GM19035 (cell line): Measurements from ENCODE around the gene FOXD4L3.
"Not testable (repeated sequence)": the region's sequence is repeated elsewhere in the genome, so short reads cannot be mapped to it uniquely, and the experiment has no call there.

ENCODE experiments used
- ATAC-seq: cut with Tn5 transposase; IDR thresholded peaks from one replicate; pipeline ENCODE4 v1.9.1; 2021; ENCODE audit not compliant: unreplicated experiment

The FOXD4L3 gene

DNA sequence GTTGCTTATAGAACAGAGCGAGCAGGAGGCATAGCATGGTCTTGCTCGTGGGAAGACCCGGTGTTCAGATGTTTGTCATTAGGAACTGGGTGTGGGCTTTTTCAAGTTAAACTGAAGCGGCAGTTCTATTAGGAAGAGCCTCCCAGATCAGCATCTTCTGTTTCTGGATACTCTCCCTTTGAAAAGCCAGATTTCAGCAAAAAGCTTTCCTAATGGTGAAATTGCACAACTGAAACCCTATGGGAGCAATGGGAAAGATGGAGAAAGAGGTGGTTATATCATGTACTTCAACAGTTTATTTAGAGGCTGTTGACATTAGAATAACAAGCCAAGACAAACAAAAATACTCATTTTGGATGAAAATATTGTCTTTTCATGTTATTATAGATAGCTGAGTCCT lies 41.3 kb downstream of the FOXD4L3 start:
- ATAC-seq = not testable (repeated sequence)

DNA sequence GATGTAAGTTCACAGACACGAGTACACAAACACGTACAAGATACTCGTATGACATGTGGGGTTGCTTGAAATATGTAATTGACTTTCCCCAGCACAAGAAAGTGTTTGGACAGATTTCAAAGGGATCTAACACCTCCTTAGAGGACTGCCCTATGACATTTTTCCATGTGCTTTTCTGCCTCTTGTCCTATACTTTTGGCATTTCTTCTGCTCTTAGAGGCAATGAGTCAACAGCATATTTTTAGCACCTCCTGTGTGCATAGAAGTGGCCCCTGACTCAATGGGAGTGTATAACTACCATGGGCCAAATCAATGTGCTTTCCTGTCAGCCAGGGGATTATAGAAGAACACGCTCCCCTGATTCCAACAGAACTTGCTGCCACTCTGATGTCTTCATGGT lies 49.0 kb downstream of the FOXD4L3 start:
- not testable (repeated sequence) for ATAC-seq
